H1 (cell line): ENCODE data around the gene FAM222B. TPM values are rescaled to one million over a fixed set of nuclear protein-coding genes. Genes with fewer than 3 reads are reported as not detected.
A peak's percentile ranks its signal among the peaks of the same experiment; 100 is the strongest.

Experiments
- CTCF ChIA-PET: fragments of 300-600 bp; sonication (Branson Sonifier 250); formaldehyde crosslinking; loops from one replicate; lab custom pipeline; 2021; ENCODE audit not compliant: partially characterized antibody; lab: Charles Lee
- POLR2A ChIA-PET: fragments of 300-600 bp; sonication (Branson Sonifier 250); formaldehyde crosslinking; loops from one replicate; lab custom pipeline; 2021; ENCODE audit warnings: inconsistent platforms; ENCODE audit not compliant: partially characterized antibody; lab: Charles Lee
- DNase-seq, 2 experiments: peaks; one replicate each; pipeline versions ENCODE4 v3.0.0 to v3.0.0-alpha.2; 2010 to 2022; ENCODE audit warnings: low spot score in 2 of 2, low read depth in 1 of 2, mixed read lengths in 1 of 2
- FAIRE-seq: peaks from 2 replicates; lab custom pipeline; 2011; peaks lifted over from hg19 to GRCh38; lab: Jason Lieb, UNC
- H2AFZ ChIP-seq: 2 replicates; pipeline ENCODE4 v1.8.1; 2012; ENCODE audit warnings: low read length, inconsistent platforms
- H2AK5ac ChIP-seq: 2 replicates; pipeline ENCODE4 v1.6.1; 2013; ENCODE audit warnings: low read depth, low read length
- H2BK120ac ChIP-seq: replicated peaks from 2 replicates; pipeline ENCODE3; 2013; ENCODE audit warnings: low read depth, low read length, inconsistent platforms
- H2BK12ac ChIP-seq: 2 replicates; pipeline ENCODE4 v1.6.1; 2013; ENCODE audit warnings: low read depth, low read length
- H2BK15ac ChIP-seq: 2 replicates; pipeline ENCODE4 v1.6.1; 2013; ENCODE audit warnings: low read length
- H2BK20ac ChIP-seq: 2 replicates; pipeline ENCODE4 v1.6.1; 2013; ENCODE audit warnings: low read length
- H2BK5ac ChIP-seq: 2 replicates; pipeline ENCODE4 v1.6.1; 2013; ENCODE audit warnings: low read depth, low read length
- H3K14ac ChIP-seq: 2 replicates; pipeline ENCODE4 v1.6.1; 2013; ENCODE audit warnings: inconsistent platforms; ENCODE audit not compliant: insufficient read length
- H3K18ac ChIP-seq: 2 replicates; pipeline ENCODE4 v1.6.1; 2013; ENCODE audit warnings: low read length; ENCODE audit errors: extremely low read depth
- H3K23ac ChIP-seq: 2 replicates; pipeline ENCODE4 v1.6.1; 2013; ENCODE audit warnings: inconsistent platforms; ENCODE audit not compliant: insufficient read length
- H3K23me2 ChIP-seq: 2 replicates; pipeline ENCODE4 v1.6.1; 2013; ENCODE audit warnings: low read depth, low read length
- H3K27ac ChIP-seq: 2 replicates; pipeline ENCODE4 v1.6.1; 2011; ENCODE audit warnings: low read depth, low read length, inconsistent platforms
- H3K27me3 ChIP-seq, 4 experiments: replicated peaks in 1 of 4; 1 replicate in 1 of 4; 2 replicates in 3 of 4; pipeline versions ENCODE4 v1.6.1 to v1.8.1; 2011 to 2013; ENCODE audit warnings: low read length in 3 of 4, mild to moderate bottlenecking in 3 of 4, inconsistent platforms in 2 of 4, mixed read lengths in 2 of 4, moderate library complexity in 1 of 4; ENCODE audit not compliant: control insufficient read depth in 3 of 4, insufficient read depth in 3 of 4; ENCODE audit errors: extremely low read depth in 1 of 4
- H3K36me3 ChIP-seq, 4 experiments: 2 replicates each; pipeline versions ENCODE4 v1.6.1 to v1.8.1; 2011 to 2013; ENCODE audit warnings: mild to moderate bottlenecking in 4 of 4, low read length in 3 of 4, moderate library complexity in 2 of 4, control low read depth in 1 of 4, inconsistent platforms in 1 of 4; ENCODE audit not compliant: insufficient read depth in 4 of 4, control insufficient read depth in 2 of 4
- H3K4ac ChIP-seq: replicated peaks from 2 replicates; pipeline ENCODE3; 2013; ENCODE audit warnings: low read length, low read depth, mixed read lengths, inconsistent platforms; ENCODE audit not compliant: insufficient read length
- H3K4me1 ChIP-seq, 4 experiments: replicated peaks in 1 of 4; 1 replicate in 1 of 4; 2 replicates in 3 of 4; pipeline versions ENCODE4 v1.6.1 to v1.8.1; 2011 to 2013; ENCODE audit warnings: low read length in 3 of 4, inconsistent platforms in 2 of 4, mixed read lengths in 1 of 4; ENCODE audit not compliant: insufficient read depth in 4 of 4, control insufficient read depth in 3 of 4
- H3K4me2 ChIP-seq, 2 experiments: 2 replicates each; pipeline versions ENCODE4 v1.6.1 to v1.8.1; 2011 to 2013; ENCODE audit warnings: low read depth in 2 of 2, low read length in 2 of 2, control low read depth in 1 of 2, inconsistent platforms in 1 of 2, mild to moderate bottlenecking in 1 of 2; ENCODE audit not compliant: insufficient read depth in 1 of 2
- H3K4me3 ChIP-seq, 4 experiments: fragments of 200-600, 300-600 bp in 1 of 4; sonication (generic), shearing (Covaris generic), sonication (Bioruptor Twin) in 1 of 4; 2 replicates each; pipeline versions ENCODE4 v1.5.1 to v1.8.1; 2011 to 2016; ENCODE audit warnings: low read length in 4 of 4, low read depth in 3 of 4, control low read depth in 2 of 4, inconsistent platforms in 2 of 4, mild to moderate bottlenecking in 2 of 4, mixed read lengths in 1 of 4, moderate library complexity in 1 of 4; ENCODE audit not compliant: insufficient read depth in 2 of 4; ENCODE audit errors: extremely low read depth in 1 of 4
- H3K56ac ChIP-seq: replicated peaks from 2 replicates; pipeline ENCODE3; 2013; ENCODE audit warnings: low read depth, mild to moderate bottlenecking, mixed read lengths, low read length, inconsistent platforms; ENCODE audit not compliant: insufficient read length
- H3K79me1 ChIP-seq: 2 replicates; pipeline ENCODE4 v1.6.1; 2013; ENCODE audit warnings: low read depth, low read length, control low read depth
- H3K79me2 ChIP-seq, 2 experiments: 2 replicates each; pipeline versions ENCODE4 v1.6.1 to v1.8.1; 2012 to 2013; ENCODE audit warnings: low read length in 2 of 2, mild to moderate bottlenecking in 2 of 2, inconsistent platforms in 1 of 2; ENCODE audit not compliant: insufficient read depth in 2 of 2, control insufficient read depth in 1 of 2
- H3K9ac ChIP-seq, 4 experiments: replicated peaks in 1 of 4; 1 replicate in 1 of 4; 2 replicates in 3 of 4; pipeline versions ENCODE4 v1.6.1 to v1.8.1; 2011 to 2013; ENCODE audit warnings: low read depth in 3 of 4, low read length in 3 of 4, control low read depth in 2 of 4, mild to moderate bottlenecking in 2 of 4, moderate library complexity in 2 of 4, inconsistent platforms in 1 of 4; ENCODE audit errors: extremely low read depth in 1 of 4
- H3K9me3 ChIP-seq, 2 experiments: 2 replicates each; pipeline versions ENCODE4 v1.6.1 to v1.8.1; 2012 to 2013; ENCODE audit warnings: mild to moderate bottlenecking in 2 of 2, moderate library complexity in 2 of 2, control low read depth in 1 of 2, inconsistent platforms in 1 of 2, low read depth in 1 of 2, low read length in 1 of 2, mixed read lengths in 1 of 2; ENCODE audit not compliant: insufficient read depth in 2 of 2
- H4K20me1 ChIP-seq, 2 experiments: replicated peaks in 1 of 2; 2 replicates each; pipeline versions ENCODE3 to v1.8.1; 2011 to 2013; ENCODE audit warnings: inconsistent platforms in 2 of 2, low read length in 2 of 2, mild to moderate bottlenecking in 1 of 2; ENCODE audit not compliant: insufficient read depth in 2 of 2, control insufficient read depth in 1 of 2
- H4K5ac ChIP-seq: 2 replicates; pipeline ENCODE4 v1.6.1; 2013; ENCODE audit warnings: low read length, low read depth, mixed read lengths, inconsistent platforms; ENCODE audit not compliant: insufficient read length
- H4K8ac ChIP-seq: 2 replicates; pipeline ENCODE4 v1.8.0; 2013; ENCODE audit warnings: mild to moderate bottlenecking, moderate library complexity, low read length, inconsistent platforms; ENCODE audit not compliant: insufficient read depth; ENCODE audit errors: extremely low read depth
- H4K91ac ChIP-seq: replicated peaks from 2 replicates; pipeline ENCODE3; 2013; ENCODE audit warnings: low read length, mixed read lengths, inconsistent platforms; ENCODE audit not compliant: insufficient read length
- CEBPB ChIP-seq: IDR thresholded peaks from 2 replicates; pipeline ENCODE4 v1.6.1; 2012; ENCODE audit warnings: low read depth, low read length
- CHD1 ChIP-seq: IDR thresholded peaks from 2 replicates; pipeline ENCODE4 v1.6.1; 2012; ENCODE audit warnings: low read depth, low read length, improper control_type of control experiment
- POLR2A ChIP-seq, 2 experiments: IDR thresholded peaks; 1 replicate in 1 of 2; 2 replicates in 1 of 2; pipeline ENCODE4 v1.6.1; 2011; ENCODE audit warnings: low read depth in 2 of 2, low read length in 2 of 2, mild to moderate bottlenecking in 2 of 2; ENCODE audit errors: control extremely low read depth in 1 of 2
- RBBP5 ChIP-seq: IDR thresholded peaks from 2 replicates; pipeline ENCODE4 v1.7.1; 2012; ENCODE audit warnings: low read depth, mild to moderate bottlenecking, inconsistent platforms, low read length, moderate library complexity, borderline replicate concordance
- SUZ12 ChIP-seq: fragments of 200-600 bp; sonication (generic); IDR thresholded peaks from 2 replicates; pipeline ENCODE4 v1.6.1; 2012; ENCODE audit warnings: mild to moderate bottlenecking, inconsistent platforms, low read length, moderate library complexity, mixed read lengths
- TCF12 ChIP-seq: IDR thresholded peaks from 2 replicates; pipeline ENCODE4 v1.6.1; 2011; ENCODE audit warnings: low read depth, mild to moderate bottlenecking, low read length
- WGBS, 2 experiments: shearing (Covaris generic) in 1 of 2; methylation state at CpG; one replicate each; pipeline versions ENCODE4 v1.1.6 to v1.1.7; 2013 to 2015; ENCODE audit warnings: low lambda C conversion rate in 2 of 2, mixed read lengths in 2 of 2, inconsistent platforms in 1 of 2, low coverage in 1 of 2, missing lambda C conversion rate in 1 of 2; ENCODE audit not compliant: insufficient replicate concordance in 2 of 2, insufficient coverage in 1 of 2, insufficient read length in 1 of 2; ENCODE audit errors: extremely low coverage in 1 of 2, missing lambda C conversion rate in 1 of 2; 5-methylcytosine and 5-hydroxymethylcytosine counted together
- polyA plus RNA-seq, 7 experiments: library from polyadenylated mRNA; depleted of rRNA in 3 of 7; stranded (reverse) in 5 of 7; unstranded in 2 of 7; fragments of >200 nt in 5 of 7; fragments of 200-250 nt in 2 of 7; gene quantifications; 1 replicate in 5 of 7; 2 replicates in 1 of 7; 4 replicates in 1 of 7; pipeline versions ENCODE4 v1.2.1 to v1.2.3, GENCODE V29; 2011 to 2013; ENCODE audit warnings: missing spikeins in 2 of 7, mixed read lengths in 2 of 7
- total RNA-seq: library from RNA; stranded (reverse); fragmentation: NEBNext Ultra II Directional; extraction: Animal tissue kit (Norgen Biotek cat#: 25700); gene quantifications from 2 replicates; pipeline ENCODE4 v1.2.1, GENCODE V29; 2021

The FAM222B gene
- total and polyA plus RNA-seq, 2 of the 8 experiments (the other 6 are each of a cell fraction or from before 2014, with no cell fraction given) = 42.1 to 81.7 TPM

- Histone ChIP-seq H3K4me1 (peaks cover 0 to 6% (median 0%) of the 10 kb centered on the region in 4 experiments; a peak in 2 of 7 replicates), H3K4me2 (peak overlapping the region in 1 of 2 experiments; percentile 42; a peak in 2 of 4 replicates), H4K8ac (no peak overlapping the region), H3K27ac (no peak overlapping the region), H3K4me3 (0 out of 8 replicates have a peak overlapping the region, but pooled peaks of 1 of the 4 experiments have one; percentile 33), H4K5ac (no peak overlapping the region), H3K27me3 (no peaks in the 10 kb centered on the region), H2BK12ac (no peak overlapping the region), H3K56ac (no peak overlapping the region), H3K18ac (no peak overlapping the region), H2BK20ac (no peak overlapping the region), H2BK15ac (no peak overlapping the region), H2BK5ac (no peak overlapping the region), H3K14ac (no peak overlapping the region), H3K79me1 (no peaks in the 10 kb centered on the region; the same call in 1 of the 2 replicates), H3K79me2 (no peaks in the 10 kb centered on the region), H2AFZ (no peak overlapping the region; the same call in 1 of the 2 replicates), H3K36me3 (peaks cover 16 to 23% (median 20%) of the 10 kb centered on the region in 4 experiments; a peak in 7 of 8 replicates), H3K9ac (no peak overlapping the region), H3K23me2 (no peaks in the 10 kb centered on the region), H4K20me1 (peaks cover 1 to 3% of the 10 kb centered on the region in 2 experiments), H2BK120ac (no peak overlapping the region), H3K23ac (no peak overlapping the region), H3K9me3 (no peaks in the 10 kb centered on the region), H4K91ac (no peak overlapping the region), H3K4ac (no peak overlapping the region), H2AK5ac (no peak overlapping the region)
- no peak for FAIRE-seq
- CTCF ChIA-PET = interaction anchor here (0.8 to 3.9 kb wide), 13 partner anchors 9 to 135 kb away, joined by 3 to 31 read pairs (median 5); partner anchors contain the start of genes FLOT2 and TLCD1
- POLR2A ChIA-PET = interaction anchor here (0.7 to 2.2 kb wide), 15 partner anchors 9 to 153 kb away, joined by 3 to 8 read pairs (median 3); partner anchors contain the start of genes FAM222B and RPL23A
- WGBS, 2 experiments = 75% methylated on average over 8 of the region's 8 CpGs; no CpG with 5 or more reads in 1 of the 2 experiments
- DNase-seq = no peak
- TF ChIP-seq RBBP5 (no peak), CHD1 (no peak), TCF12 (no peak), SUZ12 (no peak), POLR2A (IDR thresholded peaks at IDR 0.05; ENCODE audit: control extremely low read depth in 1 of 2, low read depth in 2 of 2, low read length in 2 of 2) (no peak), CEBPB (no peak)
Observed at GRCh38 chr17:28861393-28862203, 19.0 kb upstream of the FAM222B start.
